GM19455 (cell line): ENCODE results near the gene SLC6A8.
"Not testable (repeated sequence)": the region's sequence is repeated elsewhere in the genome, so short reads cannot be mapped to it uniquely, and the experiment has no call there.

Experiments
- ATAC-seq: cut with Tn5 transposase; IDR thresholded peaks from one replicate; pipeline ENCODE4 v1.9.1; 2021; ENCODE audit not compliant: unreplicated experiment

SLC6A8 gene

GRCh38 chrX:153745067-153745433 is 57.3 kb downstream of the SLC6A8 start:
- ATAC-seq, result not testable (repeated sequence)
